Endothelial cell of umbilical vein (primary cell): ENCODE measurements around the gene OR2A5. TPM values are rescaled to one million over a fixed set of nuclear protein-coding genes. Genes with fewer than 3 reads are reported as not detected.

Source experiments
- BruUV-seq: library from RNA; stranded (reverse); fragments of 400-500 nt; replicated peaks from 2 replicates; lab custom pipeline; 2021; lab: Mats Ljungman, UMichigan
- CTCF ChIA-PET: fragments of 300-600, 350-600 bp; sonication (Branson Sonifier 250); formaldehyde crosslinking; loops from one replicate; lab custom pipeline; 2021; ENCODE audit warnings: antibody characterized with exemption, inconsistent platforms; lab: Charles Lee
- POLR2A ChIA-PET: fragments of 300-600, 350-600 bp; sonication (Branson Sonifier 250); formaldehyde crosslinking; loops from one replicate; lab custom pipeline; 2021; ENCODE audit warnings: antibody characterized with exemption, inconsistent platforms; lab: Charles Lee
- DNase-seq: peaks from one replicate; pipeline ENCODE4 v3.0.0-alpha.2; 2011; ENCODE audit warnings: low read depth, low spot score
- FAIRE-seq: peaks from 2 replicates; lab custom pipeline; 2011; peaks lifted over from hg19 to GRCh38; lab: Jason Lieb, UNC
- H2AFZ ChIP-seq: 2 replicates; pipeline ENCODE4 v1.6.0; 2012; ENCODE audit warnings: low read depth, low read length, control low read depth, inconsistent platforms
- H3K27ac ChIP-seq: 2 replicates; pipeline ENCODE4 v1.5.1; 2011; ENCODE audit warnings: low read depth, mild to moderate bottlenecking, control low read depth, low read length, moderate library complexity; ENCODE audit not compliant: insufficient read depth
- H3K27me3 ChIP-seq, 2 experiments: 2 replicates each; pipeline versions ENCODE4 v1.6.0 to v1.6.1; 2011; ENCODE audit warnings: low read length in 2 of 2, mixed read lengths in 1 of 2; ENCODE audit not compliant: control insufficient read depth in 2 of 2, insufficient read depth in 2 of 2
- H3K36me3 ChIP-seq, 2 experiments: 2 replicates in 1 of 2; 3 replicates in 1 of 2; pipeline ENCODE4 v1.5.1; 2011; ENCODE audit warnings: low read length in 2 of 2, mild to moderate bottlenecking in 1 of 2, moderate library complexity in 1 of 2; ENCODE audit not compliant: control insufficient read depth in 2 of 2, insufficient read depth in 2 of 2; ENCODE audit errors: extremely low read depth in 1 of 2
- H3K4me1 ChIP-seq: 3 replicates; pipeline ENCODE4 v1.5.1; 2011; ENCODE audit warnings: mild to moderate bottlenecking, low read length; ENCODE audit not compliant: control insufficient read depth, insufficient read depth; ENCODE audit errors: extremely low read depth
- H3K4me2 ChIP-seq: 2 replicates; pipeline ENCODE4 v1.6.1; 2011; ENCODE audit warnings: low read length, control low read depth, mixed read lengths; ENCODE audit not compliant: insufficient read depth
- H3K4me3 ChIP-seq, 3 experiments: fragments of 200-600 bp in 1 of 3; sonication (generic), shearing (Covaris generic) in 1 of 3; replicated peaks in 1 of 3; 2 replicates each; pipeline ENCODE4 v1.5.1; 2011 to 2016; ENCODE audit warnings: control low read depth in 3 of 3, low read length in 3 of 3, mild to moderate bottlenecking in 2 of 3, inconsistent platforms in 1 of 3, low read depth in 1 of 3, moderate library complexity in 1 of 3; ENCODE audit not compliant: insufficient read depth in 1 of 3
- H3K79me2 ChIP-seq: 2 replicates; pipeline ENCODE4 v1.6.0; 2012; ENCODE audit warnings: low read length, inconsistent platforms; ENCODE audit not compliant: control insufficient read depth, insufficient read depth
- H3K9ac ChIP-seq: replicated peaks from 2 replicates; pipeline ENCODE3; 2011; ENCODE audit warnings: low read length, control low read depth; ENCODE audit not compliant: insufficient read depth; ENCODE audit errors: extremely low read depth
- H3K9me1 ChIP-seq: replicated peaks from 3 replicates; pipeline ENCODE4 v1.6.0; 2011; ENCODE audit warnings: mild to moderate bottlenecking, low read length; ENCODE audit not compliant: control insufficient read depth, insufficient read depth; ENCODE audit errors: extremely low read depth
- H3K9me3 ChIP-seq: replicated peaks from 2 replicates; pipeline ENCODE4 v1.5.1; 2012; ENCODE audit warnings: low read length, inconsistent platforms; ENCODE audit not compliant: control insufficient read depth, insufficient read depth
- H4K20me1 ChIP-seq: replicated peaks from 2 replicates; pipeline ENCODE3; 2011; ENCODE audit warnings: mild to moderate bottlenecking, low read length; ENCODE audit not compliant: control insufficient read depth, insufficient read depth; ENCODE audit errors: extremely low read depth
- CTCF ChIP-seq, 2 donors: IDR thresholded peaks; 1 replicate in 1 of 2; 2 replicates in 1 of 2; pipeline ENCODE4 v1.5.1; 2011; ENCODE audit warnings: low read length in 2 of 2, mild to moderate bottlenecking in 2 of 2, moderate library complexity in 2 of 2, control low read depth in 1 of 2, inconsistent platforms in 1 of 2, low read depth in 1 of 2; ENCODE audit not compliant: insufficient read depth in 1 of 2; ENCODE audit errors: extremely low read depth in 1 of 2
- EZH2 ChIP-seq: IDR thresholded peaks from 2 replicates; pipeline ENCODE4 v1.6.1; 2012; ENCODE audit warnings: borderline replicate concordance, low read depth, mild to moderate bottlenecking, moderate library complexity, low read length, inconsistent platforms; ENCODE audit not compliant: severe bottlenecking
- FOS ChIP-seq: IDR thresholded peaks from 2 replicates; pipeline ENCODE4 v1.6.1; 2011; ENCODE audit warnings: mild to moderate bottlenecking, low read length, moderate library complexity, borderline replicate concordance; ENCODE audit not compliant: insufficient read depth
- GATA2 ChIP-seq: IDR thresholded peaks from 2 replicates; pipeline ENCODE4 v1.7.0; 2011; ENCODE audit warnings: low read depth, mild to moderate bottlenecking, moderate library complexity, mixed read lengths, low read length; ENCODE audit not compliant: insufficient read length, insufficient read depth
- JUN ChIP-seq: IDR thresholded peaks from 2 replicates; pipeline ENCODE4 v1.6.1; 2011; ENCODE audit warnings: borderline replicate concordance, low read depth; ENCODE audit not compliant: insufficient read length, insufficient read depth
- MAX ChIP-seq: IDR thresholded peaks from 2 replicates; pipeline ENCODE4 v1.6.1; 2011; ENCODE audit not compliant: insufficient read depth, insufficient read length
- MYC ChIP-seq: IDR thresholded peaks from one replicate; pipeline ENCODE4 v1.6.1; 2011; ENCODE audit warnings: mild to moderate bottlenecking, low read depth, low read length
- POLR2A ChIP-seq: IDR thresholded peaks from 2 replicates; pipeline ENCODE4 v1.6.1; 2012; ENCODE audit warnings: low read depth, mild to moderate bottlenecking, control low read depth, low read length
- POLR2AphosphoS5 ChIP-seq: IDR thresholded peaks from 2 replicates; pipeline ENCODE4 v1.6.1; 2012; ENCODE audit warnings: low read depth, mild to moderate bottlenecking, control low read depth, low read length, moderate library complexity; ENCODE audit not compliant: insufficient read depth
- dilution Hi-C: fragments of 300-500 bp; cut with MboI; formaldehyde crosslinking; loops from one replicate; pipeline ENCODE4 v1.15.0; 2019; ENCODE audit warnings: low sequenced_read_pairs; ENCODE audit not compliant: extremely low pct_ligation_motif_present
- intact Hi-C: fragments of 100-400 bp; cut with micrococcal nuclease; formaldehyde crosslinking; loops from one replicate; pipeline ENCODE4 v1.10.0; 2022
- polyA plus RNA-seq, 4 experiments: library from polyadenylated mRNA; depleted of rRNA in 3 of 4; stranded (reverse) in 3 of 4; unstranded in 1 of 4; fragments of >200 nt; gene quantifications; 2 replicates each; pipeline versions ENCODE4 v1.2.1 to v1.2.3, GENCODE V29; 2011 to 2012; ENCODE audit warnings: missing spikeins in 1 of 4
- total RNA-seq: library from RNA; stranded (reverse); gene quantifications from 2 replicates; pipeline ENCODE4 v1.2.3, GENCODE V29; 2021

Gene OR2A5
- total and polyA plus RNA-seq, 2 donors (not counting 3 experiments of a cell fraction or from before 2014, with no cell fraction given) = not detected

DNA sequence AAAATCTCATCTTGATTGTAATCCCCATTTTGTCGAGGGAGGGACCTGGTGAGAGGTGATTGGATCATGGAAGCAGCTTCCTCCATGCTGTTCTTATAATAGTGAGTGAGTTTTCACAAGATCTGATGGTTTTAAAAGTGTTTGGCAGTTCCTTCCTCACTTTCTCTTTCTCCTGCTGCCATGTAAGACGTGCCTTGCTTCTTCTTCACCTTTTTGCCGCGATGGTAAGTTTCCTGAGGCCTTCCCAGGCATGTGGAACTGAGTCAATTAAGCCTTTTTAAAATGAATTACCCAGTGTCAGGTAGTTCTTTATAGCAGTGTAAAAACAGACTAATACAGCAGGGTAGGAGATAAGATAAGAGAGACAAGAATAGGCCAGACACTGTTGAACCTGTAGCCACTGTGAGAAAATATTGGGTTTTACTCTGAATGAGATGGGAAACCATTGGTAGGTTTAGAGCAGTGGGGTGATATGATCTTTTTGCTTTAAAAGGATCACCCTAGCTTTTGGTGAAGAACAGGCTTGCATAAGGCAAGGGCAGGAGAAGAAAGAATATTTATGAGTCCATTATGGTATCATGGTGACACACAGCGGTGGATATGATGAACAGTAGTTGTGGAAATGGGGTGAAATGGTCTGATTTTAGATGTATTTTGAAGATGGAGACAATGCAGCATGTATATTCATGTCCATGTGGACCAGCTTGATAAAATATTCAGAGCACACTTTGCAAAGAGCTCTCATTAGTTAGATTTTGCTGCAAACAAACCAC is 37.1 kb upstream of the OR2A5 start:
- BruUV-seq = no TSS peak
- ChIA-PET CTCF (interaction anchor here (1.2 to 1.7 kb wide), 4 partner anchors 33 to 274 kb away, joined by 3 to 7 read pairs (median 6); no protein-coding TSS in a partner anchor), POLR2A (no interaction called here)
- H4K20me1 ChIP-seq = no peaks in the 10 kb centered on the region
- H3K4me3 ChIP-seq = no peak overlapping the region
- peaks cover 0 to 3% of the 10 kb centered on the region in 2 experiments for H3K27me3 ChIP-seq
- no peak for DNase-seq
- no peak overlapping the region for H3K4me2 ChIP-seq
- H3K79me2 ChIP-seq = no peaks in the 10 kb centered on the region
- H2AFZ ChIP-seq = no peak overlapping the region
- no peak for FAIRE-seq
- TF ChIP-seq JUN = no peak
- no peak for TF ChIP-seq EZH2
- no peak for TF ChIP-seq POLR2AphosphoS5
- no peak for TF ChIP-seq GATA2
- no peak for TF ChIP-seq MYC
- TF ChIP-seq FOS = no peak
- TF ChIP-seq POLR2A = no peak
- TF ChIP-seq CTCF (IDR thresholded peaks at IDR 0.05; ENCODE audit: extremely low read depth in 1 of 2, insufficient read depth in 1 of 2, low read depth in 1 of 2, low read length in 2 of 2) = no peak
- TF ChIP-seq MAX = no peak
- no peak overlapping the region for H3K27ac ChIP-seq
- dilution Hi-C loops (no loop called here), intact Hi-C loops (no loop called here)
- H3K9ac ChIP-seq = no peak overlapping the region
- no peaks in the 10 kb centered on the region for H3K36me3 ChIP-seq
- H3K9me1 ChIP-seq = no peaks in the 10 kb centered on the region
- no peaks in the 10 kb centered on the region for H3K9me3 ChIP-seq
- H3K4me1 ChIP-seq = no peaks in the 10 kb centered on the region
